ENCODE data around the gene SPAM1. TPM values are rescaled to one million over a fixed set of nuclear protein-coding genes. Genes with fewer than 3 reads are reported as not detected.
"Not testable (repeated sequence)": the region's sequence is repeated elsewhere in the genome, so short reads cannot be mapped to it uniquely, and the experiment has no call there.

SPAM1 gene
- total and polyA plus RNA-seq, 5 donors, result not detected

GRCh38 chr7:123994449-123994848, 69.4 kb downstream of the SPAM1 start:
- intact Hi-C loops (cut with DNase I), result no loop called here
- Histone ChIP-seq H3K9me3 (ENCODE audit: control insufficient read depth, low read length) (no peaks in the 10 kb centered on the region), H3K4me1 (ENCODE audit: control insufficient read depth, insufficient read depth, low read length) (no peaks in the 10 kb centered on the region), H3K4me3 (ENCODE audit: low read length) (no peak overlapping the region), H3K27ac (ENCODE audit: low read length) (no peak overlapping the region), H3K27me3 (ENCODE audit: control insufficient read depth, insufficient read depth) (no peaks in the 10 kb centered on the region)
- ATAC-seq (no peak), DNase-seq (no peak)

- intact Hi-C loops (cut with DNase I), result no loop called here
- H3K9me3 ChIP-seq (ENCODE audit: control insufficient read depth, low read length), result no peaks in the 10 kb centered on the region
- no peaks in the 10 kb centered on the region for H3K27me3 ChIP-seq (ENCODE audit: control insufficient read depth, insufficient read depth)
- no peaks in the 10 kb centered on the region for H3K4me1 ChIP-seq (ENCODE audit: control insufficient read depth, insufficient read depth, low read length)
- no peak overlapping the region for H3K27ac ChIP-seq (ENCODE audit: low read length)
- ATAC-seq (no peak), DNase-seq (no peak)
- 94% methylated on average over 10 of the region's 10 CpGs for WGBS
- H3K4me3 ChIP-seq (ENCODE audit: low read length), result no peak overlapping the region
Observed at GRCh38 chr7:123995617-123996326, 70.7 kb downstream of the SPAM1 start.

DNA sequence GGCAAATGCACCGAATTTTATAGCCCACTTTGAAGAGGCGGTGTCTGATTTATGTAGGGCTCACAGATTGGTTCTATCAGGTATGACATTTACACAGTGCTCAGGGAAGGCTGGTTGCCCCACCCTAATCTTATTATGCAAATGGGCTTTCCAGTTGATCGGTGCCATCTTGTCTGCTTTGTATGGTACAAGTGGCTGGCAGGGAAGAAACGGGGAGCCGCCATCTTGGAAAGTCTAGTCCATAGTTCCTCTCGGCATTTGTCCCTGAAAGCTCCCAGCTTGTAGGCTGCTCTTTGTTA, 71.2 kb downstream of the SPAM1 start:
- ATAC-seq (no peak), DNase-seq (no peak)
- 95% methylated on average over 6 of the region's 6 CpGs for WGBS
- Histone ChIP-seq H3K9me3 (ENCODE audit: control insufficient read depth, low read length) (no peaks in the 10 kb centered on the region), H3K4me3 (ENCODE audit: low read length) (no peak overlapping the region), H3K27me3 (ENCODE audit: control insufficient read depth, insufficient read depth) (no peaks in the 10 kb centered on the region), H3K4me1 (ENCODE audit: control insufficient read depth, insufficient read depth, low read length) (no peaks in the 10 kb centered on the region), H3K27ac (ENCODE audit: low read length) (no peak overlapping the region)
- intact Hi-C loops (cut with DNase I), result no loop called here

- no peaks in the 10 kb centered on the region for H3K27me3 ChIP-seq (ENCODE audit: control insufficient read depth, insufficient read depth)
- DNase-seq (no peak), ATAC-seq (no peak)
- no peak overlapping the region for H3K4me3 ChIP-seq (ENCODE audit: low read length)
- no peaks in the 10 kb centered on the region for H3K9me3 ChIP-seq (ENCODE audit: control insufficient read depth, low read length)
- H3K4me1 ChIP-seq (ENCODE audit: control insufficient read depth, insufficient read depth, low read length), result no peaks in the 10 kb centered on the region
- intact Hi-C loops (cut with DNase I), result no loop called here
- 88% methylated on average over 5 of the region's 5 CpGs for WGBS
- no peak overlapping the region for H3K27ac ChIP-seq (ENCODE audit: low read length)
Observed at GRCh38 chr7:123998921-123999320, 73.9 kb downstream of the SPAM1 start.

GRCh38 chr7:123999703-124000102, 74.7 kb downstream of the SPAM1 start:
- no peak for DNase-seq
- H3K9me3 ChIP-seq (ENCODE audit: control insufficient read depth, low read length), result no peaks in the 10 kb centered on the region
- intact Hi-C loops (cut with DNase I), result no loop called here
- no peaks in the 10 kb centered on the region for H3K4me1 ChIP-seq (ENCODE audit: control insufficient read depth, insufficient read depth, low read length)
- H3K27me3 ChIP-seq (ENCODE audit: control insufficient read depth, insufficient read depth), result no peaks in the 10 kb centered on the region
- whole genome bisulfite sequencing, result 90% methylated on average over 3 of the region's 3 CpGs
- no peak overlapping the region for H3K27ac ChIP-seq (ENCODE audit: low read length)
- no peak for ATAC-seq
- H3K4me3 ChIP-seq (ENCODE audit: low read length), result no peak overlapping the region

- DNase-seq; H3K27ac ChIP-seq (ENCODE audit: low read length); H3K4me1 ChIP-seq (ENCODE audit: control insufficient read depth, insufficient read depth, low read length); H3K4me3 ChIP-seq (ENCODE audit: low read length); H3K27me3 ChIP-seq (ENCODE audit: control insufficient read depth, insufficient read depth); H3K9me3 ChIP-seq (ENCODE audit: control insufficient read depth, low read length); intact Hi-C loops (cut with DNase I); ATAC-seq: not testable (repeated sequence)
- WGBS, result 80% methylated on average over 6 of the region's 6 CpGs
Observed at GRCh38 chr7:124008296-124008695, 83.3 kb downstream of the SPAM1 start.

GRCh38 chr7:124009321-124009720, 84.3 kb downstream of the SPAM1 start:
- intact Hi-C loops (cut with DNase I), result no loop called here
- Histone ChIP-seq H3K9me3 (ENCODE audit: control insufficient read depth, low read length) (no peaks in the 10 kb centered on the region), H3K4me3 (ENCODE audit: low read length) (no peak overlapping the region), H3K4me1 (ENCODE audit: control insufficient read depth, insufficient read depth, low read length) (no peaks in the 10 kb centered on the region), H3K27ac (ENCODE audit: low read length) (no peak overlapping the region), H3K27me3 (ENCODE audit: control insufficient read depth, insufficient read depth) (no peaks in the 10 kb centered on the region)
- 72% methylated on average over 2 of the region's 2 CpGs for WGBS
- no peak for ATAC-seq
- DNase-seq, result no peak

Other genes with a start within 250 kb of the SPAM1 start
- 10 to 100 TPM; 24.7 to 32.5 (median 28.6) TPM for gene WASL, start 176.2 kb upstream of the SPAM1 start, total RNA-seq
- 16.9 TPM for gene WASL, start 176.2 kb upstream of the SPAM1 start, polyA plus RNA-seq
- gene HYAL4, start 80.1 kb upstream of the SPAM1 start, total RNA-seq, result under 1 TPM in 2 of 4 donors, not detected in 2; 0.41 to 0.42 TPM
- gene HYAL4, start 80.1 kb upstream of the SPAM1 start, polyA plus RNA-seq, result not detected
- 1 to 10 TPM in 1 of 4 donors, under 1 TPM in 3; 0.22 to 1.6 (median 0.80) TPM for gene TMEM229A, start 107.8 kb downstream of the SPAM1 start, total RNA-seq
- gene TMEM229A, start 107.8 kb downstream of the SPAM1 start, polyA plus RNA-seq, result 0.50 TPM